Heart left ventricle (tissue), 16 donors: ENCODE results near the gene CATSPERZ. TPM values are rescaled to one million over a fixed set of nuclear protein-coding genes. Genes with fewer than 3 reads are reported as not detected.

Experiments
- ATAC-seq, 4 donors: fragments of 200-7000 bp; cut with Tn5 transposase; one replicate each; pipeline ENCODE4 v1.9.1; 2020 to 2022; ENCODE audit warnings: moderate library complexity in 4 of 4, mild to moderate bottlenecking in 3 of 4, moderate number of reproducible peaks in 1 of 4
- DNase-seq, 5 donors: peaks; one replicate each; pipeline ENCODE4 v3.0.0-alpha.2; 2020
- H3K27ac ChIP-seq, 12 donors: fragments of 200-600 bp; sonication (generic) in 4 of 12; one replicate each; pipeline versions ENCODE4 v1.5.0 to v1.8.0; 2016 to 2022; ENCODE audit warnings: mild to moderate bottlenecking in 2 of 12
- H3K27me3 ChIP-seq, 9 donors: fragments of 200-600 bp; sonication (generic) in 2 of 9; one replicate each; pipeline versions ENCODE4 v1.5.1 to v1.8.0; 2016 to 2022; ENCODE audit warnings: mild to moderate bottlenecking in 3 of 9
- H3K36me3 ChIP-seq, 9 donors: fragments of 200-600 bp; sonication (generic) in 2 of 9; one replicate each; pipeline versions ENCODE4 v1.5.0 to v1.8.0; 2018 to 2022; ENCODE audit warnings: mild to moderate bottlenecking in 2 of 9
- H3K4me1 ChIP-seq, 12 donors: fragments of 200-600 bp; sonication (generic) in 4 of 12; one replicate each; pipeline versions ENCODE4 v1.5.0 to v1.8.0; 2016 to 2022; ENCODE audit warnings: mild to moderate bottlenecking in 3 of 12
- H3K4me3 ChIP-seq, 12 donors: fragments of 200-600 bp; sonication (generic) in 4 of 12; one replicate each; pipeline versions ENCODE4 v1.5.0 to v1.8.0; 2017 to 2022; ENCODE audit warnings: mild to moderate bottlenecking in 9 of 12, moderate library complexity in 4 of 12
- H3K9me3 ChIP-seq, 12 donors: fragments of 200-600 bp; sonication (generic) in 4 of 12; one replicate each; pipeline versions ENCODE4 v1.5.0 to v1.8.0; 2016 to 2022; ENCODE audit warnings: mild to moderate bottlenecking in 1 of 12
- CTCF ChIP-seq, 12 donors: fragments of 200-600 bp; sonication (generic) in 4 of 12; IDR thresholded peaks; one replicate each; pipeline versions ENCODE4 v1.5.0 to v1.8.0; 2018 to 2022; ENCODE audit warnings: antibody characterized with exemption in 12 of 12, mild to moderate bottlenecking in 5 of 12
- POLR2A ChIP-seq, 2 donors: fragments of 450-650 bp; IDR thresholded peaks; one replicate each; pipeline ENCODE4 v1.6.1; 2017; ENCODE audit warnings: antibody characterized with exemption in 2 of 2, mild to moderate bottlenecking in 2 of 2, moderate library complexity in 2 of 2
- WGBS, 4 donors: extraction: QIAGEN DNeasy Blood & Tissue Kit in 2 of 4; methylation state at CpG; one replicate each; pipeline versions ENCODE4 v1.1.5 to v1.1.7; 2013 to 2018; 5-methylcytosine and 5-hydroxymethylcytosine counted together
- intact Hi-C, 10 donors: fragments of 100-400 bp; cut with DNase I; formaldehyde crosslinking; loops; one replicate each; pipeline versions ENCODE4 v1.11.1 to v1.14.2; 2022
- long read RNA-seq, 3 donors: library from polyadenylated mRNA; unstranded; transcript quantifications; one replicate each; pipeline ENCODE4 v2.0.0, GENCODE V29; 2020 to 2021
- polyA plus RNA-seq, 2 donors: library from polyadenylated mRNA; stranded (reverse); fragments of 200-250 nt; gene quantifications; one replicate each; pipeline ENCODE4 v1.2.3, GENCODE V29; 2013
- total RNA-seq, 9 donors: library from RNA; depleted of rRNA in 2 of 9; stranded (reverse); fragments of >200 nt in 2 of 9; fragmentation: NEBNext Ultra II Directional in 3 of 9; extraction: Animal tissue kit (Norgen Biotek cat#: 25700) in 3 of 9; gene quantifications; one replicate each; pipeline versions ENCODE4 v1.1.0 to v1.2.4, GENCODE V29; 2016 to 2023
- donor health status: ischemic (EF 13 %, LVEDD 7.1; RV severe dilation, severe dysfunction).
- donor health status: healthy with polysubstance abuse.
- donor health status: DM: no; HTN: yes; CAD: no.
- donor health status: DM: no; HTN: no; CAD: no.
- donor health status: ischemic (EF 25% LVEDD 6.9; RV normal size, moderate dysfunction).
- donor health status: ischemic (EF 25% LVEDD 5.7; RV mildly dilated, moderate dysfunction).
- donor health status: healthy.
- donor health status: DM: yes; HTN: yes; CAD: no.
- donor health status: ischemic (EF 35%, LVEDD 5.7; RV mildly dilated, moderate dysfunction).
- donor health status: nonischemic (EF 11% LVEDD 7.7; RV severe dilation, severe dysfunction).
- donor health status: DM: yes; HTN: yes; CAD: no.
- donor health status: PGD.
- donor health status: ischemic (EF 29% LVEDD 5.4; RV normal size, mild dysfunction).
- donor health status: nonischemic (EF 23%, LVEDD 6.1; RV moderate dilation, normal function).

The CATSPERZ gene
- not detected for total RNA-seq
- polyA plus RNA-seq: not detected
- long read RNA-seq, donor 1: 0 reads
- long read RNA-seq, donor 2: 0 reads
- long read RNA-seq, donor 3: 0 reads

- Histone ChIP-seq H3K4me1 (peaks cover 4 to 40% (median 28%) of the 10 kb centered on the region in 12 donors), H3K9me3 (no peaks in the 10 kb centered on the region), H3K4me3 (peak within 1 kb of the TSS; percentile 18 to 57 (median 44)), H3K27ac (peak within 1 kb of the TSS in 3 of 12 donors; percentile 39 to 63 (median 43)), H3K27me3 (peaks cover 8 to 61% (median 40%) of the 10 kb centered on the region in 9 donors), H3K36me3 (no peaks in the 10 kb centered on the region)
- no peak for TF ChIP-seq CTCF (IDR thresholded peaks at IDR 0.05)
- TF ChIP-seq POLR2A (IDR thresholded peaks at IDR 0.05): no peak
- intact Hi-C loops: loop anchor here (1.0 to 10.0 kb wide), 9 partner anchors 43 to 325 kb away; partner anchors contain the start of genes PLCB3 (in 3 of the 10), COX8A (in 1 of the 10) and STIP1 (in 1 of the 10)
- DNase-seq (peak in 1 of 5 donors; percentile 8), ATAC-seq (no peak)
- WGBS, 4 donors: 12 to 23% (median 14%) methylated on average over 40 to 54 of the region's 54 CpGs
Observed at GRCh38 chr11:64299847-64300648, at the start of gene CATSPERZ. Gene CATSPERZ, plus strand, starts transcription at chr11:64300358. Its CDS starts 53 bp downstream, at chr11:64300411.

GRCh38 chr11:64250415-64251015, 49.6 kb upstream of the CATSPERZ start:
- TF ChIP-seq CTCF (IDR thresholded peaks at IDR 0.05) (no peak), POLR2A (IDR thresholded peaks at IDR 0.05) (no peak)
- peak overlapping the region; percentile 20 to 100 (median 88) for H3K4me3 ChIP-seq
- H3K9me3 ChIP-seq: no peaks in the 10 kb centered on the region
- intact Hi-C loops: loop anchor here in 4 of 10 donors (1.0 to 10.0 kb wide), 6 partner anchors 18 to 54 kb away; partner anchors contain the start of genes CATSPERZ (in 3 of the 4) and ESRRA (in 1 of the 4)
- WGBS, 4 donors: 21 to 23% (median 23%) methylated on average over 13 of the region's 13 CpGs
- peaks cover 5 to 62% (median 36%) of the 10 kb centered on the region in 12 donors for H3K4me1 ChIP-seq
- DNase-seq (no peak), ATAC-seq (no peak)
- H3K27me3 ChIP-seq: no peaks in the 10 kb centered on the region
- H3K27ac ChIP-seq: peak overlapping the region in 6 of 12 donors; percentile 10 to 92 (median 65)
- peaks cover 0 to 12% (median 6%) of the 10 kb centered on the region in 9 donors for H3K36me3 ChIP-seq

GRCh38 chr11:64251016-64251752, 49.0 kb upstream of the CATSPERZ start, which contains the start of gene PLCB3:
Gene PLCB3, plus strand, starts transcription at chr11:64251530. Its CDS starts 120 bp downstream, at chr11:64251650.
- ATAC-seq: peak; percentile 21 to 64 (median 50)

More at GRCh38 chr11:64251016-64251752, 49.0 kb upstream of the CATSPERZ start, which contains the start of gene PLCB3:
- Histone ChIP-seq H3K9me3 (no peaks in the 10 kb centered on the region), H3K36me3 (peaks cover 0 to 19% (median 13%) of the 10 kb centered on the region in 9 donors), H3K27ac (peak within 1 kb of the TSS in 11 of 12 donors; percentile 62 to 92 (median 79)), H3K4me1 (peaks cover 5 to 55% (median 33%) of the 10 kb centered on the region in 12 donors), H3K4me3 (peak within 1 kb of the TSS; percentile 62 to 100 (median 92)), H3K27me3 (no peaks in the 10 kb centered on the region)
- peak in 4 of 5 donors; percentile 65 to 85 (median 72) for DNase-seq
- 0 to 2% (median 1%) methylated on average over 21 to 75 of the region's 75 CpGs for WGBS, 4 donors
- peak; percentile 49 to 94 (median 80) for TF ChIP-seq CTCF (IDR thresholded peaks at IDR 0.05)
- TF ChIP-seq POLR2A (IDR thresholded peaks at IDR 0.05): peak in 1 of 2 donors; percentile 68
- intact Hi-C loops: loop anchor here in 4 of 10 donors (1.0 to 10.0 kb wide), 6 partner anchors 17 to 54 kb away; partner anchors contain the start of genes CATSPERZ (in 3 of the 4) and ESRRA (in 1 of the 4)
